ENCODE measurements around the gene GPI.
"Not testable (repeated sequence)": the region's sequence is repeated elsewhere in the genome, so short reads cannot be mapped to it uniquely, and the experiment has no call there.

GPI gene

GRCh38 chr19:34366738-34367623, 2.0 kb downstream of the GPI start:
- in situ Hi-C loops (cut with HindIII; ENCODE audit: low sequenced_read_pairs), result no loop called here

GRCh38 chr19:34367624-34367957, 2.6 kb downstream of the GPI start:
- in situ Hi-C loops (cut with HindIII; ENCODE audit: low sequenced_read_pairs), result no loop called here

- in situ Hi-C loops (cut with HindIII; ENCODE audit: low sequenced_read_pairs), result no loop called here
Measured at GRCh38 chr19:34368338-34368737, 3.3 kb downstream of the GPI start.

- in situ Hi-C loops (cut with HindIII; ENCODE audit: low sequenced_read_pairs), result not testable (repeated sequence)
Measured at GRCh38 chr19:34369166-34369565, 4.2 kb downstream of the GPI start.

GRCh38 chr19:34370117-34370516, 5.1 kb downstream of the GPI start:
- in situ Hi-C loops (cut with HindIII; ENCODE audit: low sequenced_read_pairs), result no loop called here

- in situ Hi-C loops (cut with HindIII; ENCODE audit: low sequenced_read_pairs), result no loop called here
Measured at GRCh38 chr19:34370983-34371382, 6.0 kb downstream of the GPI start.

GRCh38 chr19:34373601-34374288, 8.7 kb downstream of the GPI start:
- in situ Hi-C loops (cut with HindIII; ENCODE audit: low sequenced_read_pairs), result no loop called here

GRCh38 chr19:34375598-34375997, 10.6 kb downstream of the GPI start:
- in situ Hi-C loops (cut with HindIII; ENCODE audit: low sequenced_read_pairs), result no loop called here

GRCh38 chr19:34380639-34381241, 15.7 kb downstream of the GPI start:
- in situ Hi-C loops (cut with HindIII; ENCODE audit: low sequenced_read_pairs), result no loop called here

GRCh38 chr19:34381399-34382251, 16.6 kb downstream of the GPI start:
- in situ Hi-C loops (cut with HindIII; ENCODE audit: low sequenced_read_pairs), result no loop called here

- in situ Hi-C loops (cut with HindIII; ENCODE audit: low sequenced_read_pairs), result no loop called here
Measured at GRCh38 chr19:34382471-34382870, 17.5 kb downstream of the GPI start.

- in situ Hi-C loops (cut with HindIII; ENCODE audit: low sequenced_read_pairs), result no loop called here
Measured at GRCh38 chr19:34383599-34383998, 18.6 kb downstream of the GPI start.

- in situ Hi-C loops (cut with HindIII; ENCODE audit: low sequenced_read_pairs), result no loop called here
Measured at GRCh38 chr19:34386645-34387445, 21.8 kb downstream of the GPI start.

- in situ Hi-C loops (cut with HindIII; ENCODE audit: low sequenced_read_pairs), result no loop called here
Measured at GRCh38 chr19:34387446-34387810, 22.4 kb downstream of the GPI start.

- in situ Hi-C loops (cut with HindIII; ENCODE audit: low sequenced_read_pairs), result not testable (repeated sequence)
Measured at GRCh38 chr19:34388745-34389144, 23.7 kb downstream of the GPI start.

GRCh38 chr19:34391813-34392212, 26.8 kb downstream of the GPI start:
- in situ Hi-C loops (cut with HindIII; ENCODE audit: low sequenced_read_pairs), result no loop called here

- in situ Hi-C loops (cut with HindIII; ENCODE audit: low sequenced_read_pairs), result no loop called here
Measured at GRCh38 chr19:34393031-34393430, 28.0 kb downstream of the GPI start.

GRCh38 chr19:34393629-34394028, 28.6 kb downstream of the GPI start:
- in situ Hi-C loops (cut with HindIII; ENCODE audit: low sequenced_read_pairs), result no loop called here

- in situ Hi-C loops (cut with HindIII; ENCODE audit: low sequenced_read_pairs), result no loop called here
Measured at GRCh38 chr19:34397853-34398252, 32.9 kb downstream of the GPI start.

GRCh38 chr19:34399886-34400285, 34.9 kb downstream of the GPI start:
- in situ Hi-C loops (cut with HindIII; ENCODE audit: low sequenced_read_pairs), result no loop called here
